Measurements from ENCODE around the gene ONECUT2. TPM values are rescaled to one million over a fixed set of nuclear protein-coding genes. Genes with fewer than 3 reads are reported as not detected.

ONECUT2 gene
- total RNA-seq, 1 experiment from 2014 or later = 0.48 TPM

DNA sequence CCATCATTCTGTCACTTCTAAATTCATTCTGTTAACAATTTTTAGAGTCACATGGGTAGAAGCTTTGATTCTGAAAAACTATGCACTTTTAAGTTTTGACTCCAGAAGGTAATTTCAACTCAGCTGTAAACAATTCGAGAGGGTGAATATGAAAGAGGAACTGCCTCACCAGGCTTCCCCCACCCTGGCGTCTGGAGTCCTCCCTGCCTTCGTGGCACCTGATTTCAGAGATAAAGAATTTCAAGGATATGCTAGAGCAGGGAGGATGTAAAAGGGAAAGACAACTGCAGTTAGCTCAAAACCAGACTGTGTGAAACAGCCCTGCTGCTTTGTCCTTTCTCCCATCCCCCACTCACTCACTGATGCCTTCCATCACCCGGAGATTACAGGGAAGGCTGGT is 40.7 kb downstream of the ONECUT2 start:
- WGBS (ENCODE audit: extremely low coverage, insufficient read length, low lambda C conversion rate) = no CpG with 5 or more reads among the region's 4 CpGs
- no peaks in the 10 kb centered on the region; the same call in 1 of the 2 replicates for H3K27me3 Mint-ChIP-seq (ENCODE audit: low read depth)
- no peak overlapping the region for H3K27ac Mint-ChIP-seq

More for the DNA sequence above, 40.7 kb downstream of the ONECUT2 start:
- Mint-ChIP-seq H3K9me3 (no peaks in the 10 kb centered on the region), H3K4me1 (peaks cover 10% of the 10 kb centered on the region in 2 experiments), H3K36me3 (ENCODE audit: insufficient read depth in 1 of 3, low read depth in 3 of 3) (no peaks in the 10 kb centered on the region), H3K4me3 (no peak overlapping the region)
- no peak overlapping the region for H3T11ph ChIP-seq (ENCODE audit: low read length)
- no peak overlapping the region for H3K4me2 ChIP-seq (ENCODE audit: insufficient read depth, insufficient read length, low read length)
- H2BK20ac ChIP-seq (ENCODE audit: low read depth, low read length, poor library complexity, severe bottlenecking) = no peak overlapping the region
- H4K20me1 ChIP-seq (ENCODE audit: control insufficient read depth, insufficient read depth, insufficient read length) = no peaks in the 10 kb centered on the region
- H3K27ac ChIP-seq (ENCODE audit: insufficient read length, low read depth, low read length) = no peak overlapping the region
- no peak overlapping the region for H4K8ac ChIP-seq (replicated peaks; ENCODE audit: insufficient read length, low read depth, low read length)
- H3K4ac ChIP-seq (ENCODE audit: low read depth, low read length) = no peak overlapping the region
- H4K91ac ChIP-seq (ENCODE audit: insufficient read length, low read depth, low read length) = no peak overlapping the region
- H3K14ac ChIP-seq (ENCODE audit: insufficient read depth, low read length) = no peak overlapping the region
- no peak overlapping the region for H4K5ac ChIP-seq (ENCODE audit: insufficient read length, low read depth, low read length)
- H3K4me1 ChIP-seq (ENCODE audit: insufficient read depth, low read length) = no peaks in the 10 kb centered on the region; the same call in 1 of the 2 replicates
- no peak overlapping the region for H2BK15ac ChIP-seq (ENCODE audit: low read depth, low read length)
- no peak overlapping the region for H3K18ac ChIP-seq (ENCODE audit: insufficient read length, low read depth, low read length)
- H3K23me2 ChIP-seq (ENCODE audit: insufficient read length, low read depth, low read length, poor library complexity, severe bottlenecking) = no peaks in the 10 kb centered on the region
- no peak for DNase-seq
- H3K9ac ChIP-seq (ENCODE audit: extremely low read depth, insufficient read length, low read length) = no peak overlapping the region
- H3K9me3 ChIP-seq (ENCODE audit: control insufficient read depth, low read depth, low read length) = no peaks in the 10 kb centered on the region
- no peak overlapping the region for H3K56ac ChIP-seq (ENCODE audit: insufficient read length, low read depth, low read length)
- no peak overlapping the region for H3K23ac ChIP-seq (ENCODE audit: insufficient read length, low read depth, low read length)
- H2BK5ac ChIP-seq (ENCODE audit: insufficient read length, low read length) = no peak overlapping the region
- H3K79me1 ChIP-seq (ENCODE audit: insufficient read depth, low read depth, low read length, poor library complexity, severe bottlenecking) = no peaks in the 10 kb centered on the region
- H3K27me3 ChIP-seq (ENCODE audit: insufficient read depth, low read length) = no peaks in the 10 kb centered on the region
- no peak overlapping the region for H2BK120ac ChIP-seq (ENCODE audit: low read depth, low read length, poor library complexity, severe bottlenecking)
- no peaks in the 10 kb centered on the region for H3K79me2 ChIP-seq (ENCODE audit: insufficient read depth, low read length)
- TF ChIP-seq, protein P1, sequence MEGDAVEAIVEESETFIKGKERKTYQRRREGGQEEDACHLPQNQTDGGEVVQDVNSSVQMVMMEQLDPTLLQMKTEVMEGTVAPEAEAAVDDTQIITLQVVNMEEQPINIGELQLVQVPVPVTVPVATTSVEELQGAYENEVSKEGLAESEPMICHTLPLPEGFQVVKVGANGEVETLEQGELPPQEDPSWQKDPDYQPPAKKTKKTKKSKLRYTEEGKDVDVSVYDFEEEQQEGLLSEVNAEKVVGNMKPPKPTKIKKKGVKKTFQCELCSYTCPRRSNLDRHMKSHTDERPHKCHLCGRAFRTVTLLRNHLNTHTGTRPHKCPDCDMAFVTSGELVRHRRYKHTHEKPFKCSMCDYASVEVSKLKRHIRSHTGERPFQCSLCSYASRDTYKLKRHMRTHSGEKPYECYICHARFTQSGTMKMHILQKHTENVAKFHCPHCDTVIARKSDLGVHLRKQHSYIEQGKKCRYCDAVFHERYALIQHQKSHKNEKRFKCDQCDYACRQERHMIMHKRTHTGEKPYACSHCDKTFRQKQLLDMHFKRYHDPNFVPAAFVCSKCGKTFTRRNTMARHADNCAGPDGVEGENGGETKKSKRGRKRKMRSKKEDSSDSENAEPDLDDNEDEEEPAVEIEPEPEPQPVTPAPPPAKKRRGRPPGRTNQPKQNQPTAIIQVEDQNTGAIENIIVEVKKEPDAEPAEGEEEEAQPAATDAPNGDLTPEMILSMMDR (conservative IDR thresholded peaks at IDR 0.05) = no peak
- no peak overlapping the region for H2AK5ac ChIP-seq (ENCODE audit: insufficient read length, low read length)
- H2BK12ac ChIP-seq (ENCODE audit: insufficient read length, low read depth, low read length) = no peak overlapping the region
- no peak overlapping the region for H2AFZ ChIP-seq (ENCODE audit: low read length)

All from H9 (cell line).